GM03348 (cell line): ENCODE data around the gene CDC14B.
A peak's percentile ranks its signal among the peaks of the same experiment; 100 is the strongest.

Experiments used
- DNase-seq: peaks from one replicate; pipeline ENCODE4 v3.0.0; 2012; ENCODE audit warnings: low spot score

The CDC14B gene

GRCh38 chr9:96621618-96622017 lies 2.0 kb upstream of the CDC14B start:
- no peak for DNase-seq

- no peak for DNase-seq
These were observed 1.2 kb upstream of the CDC14B start for GRCh38 chr9:96620832-96621269.

- DNase-seq, result no peak
These were observed 505 bp upstream of the CDC14B start for GRCh38 chr9:96620181-96620514.

DNA sequence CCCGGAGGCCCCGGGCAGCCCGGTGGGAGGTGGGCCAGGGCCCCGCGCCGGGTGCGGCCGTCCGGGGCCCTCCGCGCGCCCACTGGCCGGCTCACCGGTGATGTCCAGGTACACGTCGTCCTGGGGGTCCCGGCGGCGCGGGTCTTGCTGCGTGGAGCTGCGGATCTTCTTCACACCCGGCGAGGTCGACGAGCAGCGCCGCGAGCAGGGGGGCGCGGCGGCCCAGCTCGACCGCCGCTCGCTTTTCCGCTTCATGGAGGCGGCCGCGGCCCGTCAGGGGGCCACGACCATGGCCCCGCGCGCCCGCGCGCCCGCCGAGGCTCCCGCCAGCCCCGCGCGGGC lies 548 bp downstream of the CDC14B start:
- DNase-seq, result no peak

GRCh38 chr9:96618209-96619123 lies 1.2 kb downstream of the CDC14B start:
- DNase-seq, result peak; percentile 82

- DNase-seq, result no peak
These were observed 2.0 kb downstream of the CDC14B start for GRCh38 chr9:96617439-96618185.

DNA sequence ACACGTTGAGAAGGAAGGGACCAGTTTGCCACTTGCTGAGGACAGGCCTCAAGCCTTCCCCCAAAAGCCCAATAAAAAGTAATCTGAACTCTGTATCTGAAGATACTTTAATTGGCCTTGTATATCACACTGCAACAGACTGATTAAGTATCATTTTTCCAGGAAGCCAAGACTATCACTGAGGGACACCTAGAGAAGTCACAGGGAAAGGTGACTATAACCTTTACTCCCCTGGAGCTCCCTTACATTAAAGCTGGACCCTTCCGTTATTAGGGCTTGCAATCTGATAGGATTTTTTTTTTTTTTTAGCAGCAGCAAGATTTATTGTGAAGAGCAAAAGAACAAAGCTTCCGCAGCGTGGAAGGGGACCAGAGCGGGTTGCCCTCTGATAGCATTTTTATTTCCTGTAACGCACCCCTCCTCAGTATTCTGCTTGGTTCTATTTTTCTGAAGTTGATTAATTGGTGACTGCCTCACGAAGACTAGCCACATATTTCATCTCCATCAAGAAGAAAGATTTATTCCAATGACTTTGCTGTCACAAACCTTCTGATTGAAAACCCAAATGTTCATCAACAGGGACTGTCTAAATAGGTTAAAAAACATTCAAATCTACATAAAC lies 2.7 kb downstream of the CDC14B start:
- DNase-seq, result no peak

- no peak for DNase-seq
These were observed 4.2 kb downstream of the CDC14B start for GRCh38 chr9:96615411-96615810.

DNA sequence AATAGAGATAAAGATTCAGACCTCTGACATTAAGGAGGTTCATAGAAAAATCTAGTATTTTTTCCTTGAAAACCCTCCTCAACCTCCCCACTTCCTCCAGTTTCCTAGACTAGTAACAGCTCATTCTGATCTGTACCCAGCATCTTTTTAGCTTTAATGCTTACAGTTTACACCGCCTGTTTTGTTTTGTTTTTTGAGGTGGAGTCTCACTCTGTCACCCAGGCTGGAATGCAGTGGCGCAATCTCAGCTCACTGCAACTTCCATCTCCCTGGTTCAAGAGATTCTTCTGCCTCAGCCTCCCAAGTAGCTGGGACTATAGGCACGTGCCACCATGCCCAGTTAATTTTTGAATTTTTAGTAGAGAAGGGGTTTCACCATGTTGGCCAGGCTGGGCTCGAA lies 5.0 kb downstream of the CDC14B start:
- peak; percentile 37 for DNase-seq

DNA sequence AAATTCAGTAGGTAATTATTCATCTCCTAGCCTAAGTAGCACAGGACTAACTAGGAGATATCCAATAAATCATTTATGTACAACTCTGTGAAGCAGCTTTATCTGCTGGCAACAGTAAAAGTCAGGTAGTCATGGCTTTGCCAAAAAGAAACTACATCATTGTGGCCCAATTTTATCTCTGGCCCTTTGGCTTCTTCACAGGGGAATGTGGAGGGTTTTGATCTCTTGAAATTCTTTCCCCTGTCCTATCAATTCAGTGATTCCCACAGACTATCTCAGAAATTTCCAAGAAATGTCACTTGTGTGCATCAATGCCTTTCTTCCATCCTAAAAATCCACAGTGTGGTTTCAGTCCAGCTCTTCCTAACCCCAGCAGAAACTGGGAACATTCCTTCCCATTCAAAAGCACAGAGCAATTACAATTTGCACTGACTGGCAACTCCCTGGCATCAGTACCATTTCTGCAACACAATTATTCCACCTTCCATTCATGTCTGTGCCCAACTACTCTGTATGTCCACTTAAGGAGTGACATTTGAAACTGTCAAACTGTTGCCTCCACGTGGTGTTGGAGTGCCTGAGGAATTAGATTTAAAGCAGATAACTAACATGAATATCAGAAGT lies 6.6 kb downstream of the CDC14B start:
- DNase-seq, result no peak

- DNase-seq, result peak; percentile 79
These were observed 7.3 kb downstream of the CDC14B start for GRCh38 chr9:96612105-96612965.

- DNase-seq, result no peak
These were observed 8.3 kb downstream of the CDC14B start for GRCh38 chr9:96611302-96611701.

GRCh38 chr9:96609732-96610131 lies 9.9 kb downstream of the CDC14B start:
- DNase-seq, result no peak

DNA sequence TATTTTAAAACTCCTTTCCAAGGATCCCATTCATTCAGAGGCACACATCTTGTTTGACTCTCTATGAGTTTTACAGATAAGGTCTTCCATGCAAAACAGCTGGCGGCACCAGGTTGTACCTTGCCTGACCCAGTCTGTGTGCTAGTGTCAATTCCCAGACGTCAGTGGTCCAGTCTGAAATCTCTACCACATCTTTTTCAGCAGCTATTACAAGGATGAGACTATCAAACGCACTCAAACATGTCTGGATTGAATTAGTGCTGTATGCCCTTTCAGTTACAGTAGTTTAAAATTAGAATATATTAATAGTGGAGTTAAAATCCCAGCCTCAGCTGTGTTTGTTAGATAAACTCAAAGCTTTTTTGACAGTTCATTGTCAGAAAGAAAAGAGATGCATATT lies 11.7 kb downstream of the CDC14B start:
- no peak for DNase-seq

DNA sequence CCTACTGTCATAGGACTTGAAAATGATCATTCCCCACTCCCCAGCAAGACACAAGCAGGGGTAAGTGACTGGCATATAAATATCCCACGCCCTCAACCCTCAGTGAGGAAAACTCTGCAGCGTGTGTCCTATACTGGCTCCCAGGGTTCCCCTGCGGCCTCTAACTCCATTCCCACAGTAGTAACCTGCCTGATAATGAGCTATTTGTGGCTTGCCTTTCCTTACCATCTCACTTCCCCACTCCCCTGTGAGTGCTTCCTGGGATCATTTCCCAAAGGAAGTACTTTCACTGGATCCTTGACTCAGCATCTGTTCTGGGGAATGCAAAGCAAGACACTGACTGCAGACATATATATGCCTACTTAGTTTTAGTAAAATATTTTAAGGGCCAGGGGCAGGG lies 14.3 kb downstream of the CDC14B start:
- DNase-seq, result no peak

DNA sequence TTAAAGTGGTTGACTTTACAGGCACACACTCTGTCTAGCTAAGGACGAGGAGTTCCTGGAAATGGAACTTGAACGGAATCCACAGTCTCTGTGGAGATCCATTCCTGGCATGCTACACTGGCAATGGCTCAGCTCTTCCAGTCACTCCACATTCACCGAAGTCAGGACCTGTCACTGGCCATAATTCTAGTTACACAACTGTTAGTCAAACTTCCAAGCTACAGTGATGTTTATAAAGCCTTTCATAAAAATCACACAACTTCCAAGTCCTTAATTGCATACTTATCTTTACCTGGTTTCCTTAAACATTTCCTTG lies 15.7 kb downstream of the CDC14B start:
- DNase-seq, result peak; percentile 75

DNA sequence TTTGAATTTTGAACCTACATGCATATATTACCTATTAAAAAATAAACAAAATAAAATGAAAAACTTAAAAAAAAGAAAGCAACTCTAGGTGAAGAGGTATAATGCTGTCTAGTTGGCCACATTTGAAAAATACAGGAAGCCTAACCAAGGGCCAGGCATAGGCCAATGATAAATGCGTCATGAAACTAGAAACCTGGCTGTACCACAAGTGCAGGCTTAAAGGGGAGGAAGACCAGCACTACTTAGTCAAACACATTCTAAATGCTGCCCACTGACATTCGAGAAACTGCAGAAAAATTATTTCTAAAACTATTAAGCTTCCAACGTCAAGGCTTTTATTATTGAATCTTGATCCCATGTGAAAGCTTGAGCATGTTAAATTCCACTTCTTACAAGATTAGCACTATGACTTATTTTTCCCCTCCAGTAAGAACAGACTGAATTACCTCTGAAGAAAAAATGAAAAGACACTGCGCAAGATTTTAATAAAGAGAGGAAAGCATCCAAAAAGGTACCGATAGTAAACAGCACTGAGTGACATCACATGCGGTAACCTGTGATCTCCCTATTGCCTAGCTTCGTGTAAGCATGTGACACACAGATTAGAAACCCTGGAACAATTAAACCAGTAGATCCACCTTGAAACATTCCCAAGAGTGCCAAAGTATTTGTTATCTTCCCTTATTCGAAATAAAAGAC lies 16.2 kb downstream of the CDC14B start:
- DNase-seq, result peak; percentile 40

GRCh38 chr9:96599298-96599697 lies 20.3 kb downstream of the CDC14B start:
- DNase-seq, result peak; percentile 44

DNA sequence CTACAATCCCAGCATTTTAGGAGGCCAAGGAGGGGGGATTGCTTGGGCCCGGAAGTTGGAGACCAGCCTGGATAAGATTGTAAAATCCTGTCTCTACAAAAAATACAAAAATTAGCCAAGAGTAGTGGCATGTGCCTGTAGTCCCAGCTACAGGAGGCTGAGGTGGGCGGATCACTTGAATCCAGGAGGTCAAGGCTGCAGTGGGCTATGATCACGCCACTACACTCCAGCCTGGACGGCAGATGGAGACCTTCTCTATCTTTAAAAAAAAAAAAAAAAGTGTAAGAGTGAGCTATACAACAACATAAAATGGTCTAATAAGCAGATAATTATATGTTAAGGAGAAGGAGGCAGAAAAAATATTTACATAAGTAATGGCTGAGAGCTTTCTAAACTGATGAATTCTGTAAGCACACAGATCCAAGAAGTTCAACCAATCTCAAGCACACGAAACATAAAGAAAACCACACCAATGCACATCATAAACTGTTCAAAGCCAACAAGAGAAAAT lies 23.0 kb downstream of the CDC14B start:
- DNase-seq, result no peak

GRCh38 chr9:96587338-96588315 lies 32.0 kb downstream of the CDC14B start:
- no peak for DNase-seq
